Measurements from ENCODE around the gene MACF1. TPM values are rescaled to one million over a fixed set of nuclear protein-coding genes. Genes with fewer than 3 reads are reported as not detected.

MACF1 gene
- total RNA-seq, 2 donors from 2014 or later = 154 to 355 TPM

- Histone ChIP-seq H3K4me1 (replicated peaks) (peaks cover 2% of the 10 kb centered on the region), H3K9me3 (no peaks in the 10 kb centered on the region), H3K27ac (no peak overlapping the region), H3K27me3 (replicated peaks; ENCODE audit: insufficient read depth) (no peaks in the 10 kb centered on the region), H3K36me3 (no peaks in the 10 kb centered on the region), H3K4me3 (no peak overlapping the region)
- TF ChIP-seq POLR2AphosphoS5 (IDR thresholded peaks at IDR 0.05) = no peak
- TF ChIP-seq CTCF (IDR thresholded peaks at IDR 0.05) = no peak
- no peak for TF ChIP-seq POLR2A (IDR thresholded peaks at IDR 0.05)
- intact Hi-C loops (cut with DNase I) = no loop called here
- no peak for DNase-seq (ENCODE audit: low spot score)
- 81% methylated on average over 1 of the region's 1 CpG for WGBS
Observed at GRCh38 chr1:39165488-39165887, 39.0 kb upstream of the MACF1 start.

DNA sequence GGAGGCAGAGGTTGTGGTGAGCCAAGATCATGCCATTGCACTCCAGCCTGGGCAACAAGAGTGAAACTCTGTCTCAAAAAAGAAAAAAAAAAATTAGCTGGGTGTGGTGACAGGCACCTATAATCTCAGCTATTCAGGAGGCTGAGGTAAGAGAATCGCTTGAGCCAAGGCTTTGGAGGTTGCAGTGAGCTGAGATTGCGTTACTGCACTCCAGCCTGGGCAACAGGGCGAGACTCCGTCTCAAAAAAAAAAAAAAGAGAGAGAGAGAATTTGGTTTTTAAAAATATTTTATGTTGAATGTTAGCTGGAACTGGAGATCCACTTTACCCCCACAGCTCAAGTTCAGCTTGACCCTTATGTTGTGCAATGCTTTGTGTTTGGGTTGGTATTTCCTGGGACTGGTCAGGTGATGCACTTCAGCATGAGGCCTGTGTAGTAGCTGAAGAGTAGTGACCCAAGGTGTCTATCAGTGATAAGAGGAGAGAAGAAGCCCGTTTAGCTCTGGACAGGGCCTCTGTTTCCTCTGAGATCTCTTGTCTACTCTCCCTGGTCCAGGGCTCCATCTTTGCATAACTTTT lies 36.8 kb upstream of the MACF1 start:
- Histone ChIP-seq H3K27ac (no peak overlapping the region), H3K27me3 (replicated peaks; ENCODE audit: insufficient read depth) (no peaks in the 10 kb centered on the region), H3K4me3 (no peak overlapping the region), H3K9me3 (no peaks in the 10 kb centered on the region), H3K36me3 (no peaks in the 10 kb centered on the region), H3K4me1 (replicated peaks) (peaks cover 6% of the 10 kb centered on the region)
- TF ChIP-seq CTCF (IDR thresholded peaks at IDR 0.05) (no peak), POLR2A (IDR thresholded peaks at IDR 0.05) (no peak), POLR2AphosphoS5 (IDR thresholded peaks at IDR 0.05) (no peak)
- intact Hi-C loops (cut with DNase I) = no loop called here
- no peak for DNase-seq (ENCODE audit: low spot score)
- 73% methylated on average over 5 of the region's 5 CpGs for WGBS

DNA sequence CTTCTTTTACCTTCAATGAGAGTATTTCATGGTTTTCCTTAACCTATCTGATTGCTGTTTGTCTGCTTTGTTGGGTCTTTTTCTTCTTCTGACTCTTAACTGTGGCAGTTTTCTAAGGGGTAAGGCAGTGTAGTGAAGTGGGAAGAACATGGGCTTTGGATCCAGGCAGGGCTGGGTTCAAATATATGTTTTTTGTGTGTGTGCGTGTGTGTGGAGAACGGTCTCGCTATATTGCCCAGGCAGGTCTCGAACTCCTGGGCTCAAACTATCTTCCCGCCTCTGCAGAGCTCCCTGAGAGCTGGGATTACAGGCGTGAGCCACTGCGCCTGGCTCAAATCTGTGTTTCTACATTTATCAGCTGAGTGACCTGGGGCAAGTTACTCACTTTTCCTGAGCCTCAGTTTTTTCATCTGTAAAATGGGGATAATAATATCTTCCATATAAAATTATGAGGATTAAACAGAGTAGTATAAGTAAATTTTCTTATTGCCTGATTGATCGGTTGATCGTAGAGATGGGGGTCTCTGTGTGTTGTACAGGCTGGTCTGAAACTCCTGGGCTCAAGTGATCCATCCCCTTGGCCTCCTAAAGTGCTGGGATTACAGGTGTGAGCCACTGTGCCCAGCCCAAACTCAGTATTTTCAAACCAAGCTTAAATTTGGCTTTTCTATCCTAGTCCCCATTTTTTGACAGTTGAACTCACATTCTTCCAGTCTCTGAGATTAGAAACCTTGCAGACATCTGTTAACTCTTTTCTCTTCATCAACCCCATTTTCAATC lies 36.0 kb upstream of the MACF1 start:
- H3K4me1 ChIP-seq (replicated peaks) = peaks cover 6% of the 10 kb centered on the region
- intact Hi-C loops (cut with DNase I) = no loop called here
- no peak for DNase-seq (ENCODE audit: low spot score)
- H3K27ac ChIP-seq = no peak overlapping the region
- H3K27me3 ChIP-seq (replicated peaks; ENCODE audit: insufficient read depth) = no peaks in the 10 kb centered on the region
- H3K4me3 ChIP-seq = no peak overlapping the region
- WGBS = 97% methylated on average over 9 of the region's 9 CpGs
- TF ChIP-seq POLR2AphosphoS5 (IDR thresholded peaks at IDR 0.05) (no peak), POLR2A (IDR thresholded peaks at IDR 0.05) (no peak), CTCF (IDR thresholded peaks at IDR 0.05) (no peak)
- no peaks in the 10 kb centered on the region for H3K36me3 ChIP-seq
- no peaks in the 10 kb centered on the region for H3K9me3 ChIP-seq

- intact Hi-C loops (cut with DNase I) = no loop called here
- H3K4me1 ChIP-seq (replicated peaks) = peaks cover 6% of the 10 kb centered on the region
Observed at GRCh38 chr1:39170731-39171667, 33.5 kb upstream of the MACF1 start.

More at GRCh38 chr1:39170731-39171667, 33.5 kb upstream of the MACF1 start:
- TF ChIP-seq POLR2A (IDR thresholded peaks at IDR 0.05) (no peak), CTCF (IDR thresholded peaks at IDR 0.05) (no peak), POLR2AphosphoS5 (IDR thresholded peaks at IDR 0.05) (no peak)
- Histone ChIP-seq H3K27ac (peak overlapping the region in 1 of 2 donors; percentile 6), H3K4me3 (no peak overlapping the region), H3K27me3 (replicated peaks; ENCODE audit: insufficient read depth) (no peaks in the 10 kb centered on the region), H3K9me3 (no peaks in the 10 kb centered on the region), H3K36me3 (no peaks in the 10 kb centered on the region)
- WGBS = 51% methylated on average over 9 of the region's 9 CpGs
- no peak for DNase-seq (ENCODE audit: low spot score)

Measured in prostate gland (tissue), 2 donors.